ENCODE data around the gene CCDC40. TPM values are rescaled to one million over a fixed set of nuclear protein-coding genes. Genes with fewer than 3 reads are reported as not detected.
"Not testable (repeated sequence)": the region's sequence is repeated elsewhere in the genome, so short reads cannot be mapped to it uniquely, and the experiment has no call there.

CCDC40 gene
- total RNA-seq, 3 donors from 2014 or later = 7.4 to 11.8 (median 11.6) TPM

DNA sequence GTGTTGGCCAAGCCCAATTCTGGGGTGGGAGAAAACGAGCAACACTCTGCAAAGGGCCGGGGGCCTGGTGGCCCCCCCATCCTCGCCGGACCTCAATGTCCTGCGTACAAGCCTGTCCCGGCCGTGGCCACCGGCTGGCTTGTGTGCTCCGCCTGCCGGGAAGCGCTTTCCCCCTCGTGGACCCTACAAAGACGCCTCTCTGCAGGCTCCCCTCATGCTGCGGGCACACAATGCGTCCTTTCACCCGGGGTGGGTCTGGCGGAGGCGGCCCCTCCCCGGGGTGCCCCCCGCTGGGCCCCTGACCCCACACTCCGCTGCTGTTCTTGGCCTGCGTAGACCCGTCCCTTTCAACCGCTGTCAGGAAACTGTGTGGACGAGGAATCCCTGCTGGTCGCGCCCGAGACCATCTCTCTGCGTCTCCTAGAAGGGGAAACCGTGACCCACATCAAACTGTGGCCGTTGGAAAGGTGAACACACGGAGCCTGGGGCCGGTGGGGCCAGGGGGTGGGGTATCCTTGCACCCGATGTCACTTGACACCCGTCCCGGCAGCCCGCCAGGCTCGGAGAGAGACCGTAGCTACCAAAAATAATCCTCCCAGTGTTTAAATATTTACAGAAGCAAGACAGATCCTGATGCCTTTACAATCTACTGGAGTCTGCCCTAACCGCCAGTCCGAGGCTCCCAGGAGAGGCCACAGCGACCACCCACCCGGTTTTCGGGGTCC, 44.4 kb upstream of the CCDC40 start:
- Histone ChIP-seq H3K27ac (peak overlapping the region; percentile 50 to 73), H3K36me3 (no peaks in the 10 kb centered on the region), H3K9me3 (no peaks in the 10 kb centered on the region), H3K27me3 (no peaks in the 10 kb centered on the region), H3K4me1 (peaks cover 4 to 29% of the 10 kb centered on the region in 2 donors), H3K4me3 (peak overlapping the region; percentile 16 to 58 (median 38))
- TF ChIP-seq POLR2A (IDR thresholded peaks at IDR 0.05) (no peak), POLR2AphosphoS5 (IDR thresholded peaks at IDR 0.05) (no peak)
- TF ChIP-seq, protein P1, sequence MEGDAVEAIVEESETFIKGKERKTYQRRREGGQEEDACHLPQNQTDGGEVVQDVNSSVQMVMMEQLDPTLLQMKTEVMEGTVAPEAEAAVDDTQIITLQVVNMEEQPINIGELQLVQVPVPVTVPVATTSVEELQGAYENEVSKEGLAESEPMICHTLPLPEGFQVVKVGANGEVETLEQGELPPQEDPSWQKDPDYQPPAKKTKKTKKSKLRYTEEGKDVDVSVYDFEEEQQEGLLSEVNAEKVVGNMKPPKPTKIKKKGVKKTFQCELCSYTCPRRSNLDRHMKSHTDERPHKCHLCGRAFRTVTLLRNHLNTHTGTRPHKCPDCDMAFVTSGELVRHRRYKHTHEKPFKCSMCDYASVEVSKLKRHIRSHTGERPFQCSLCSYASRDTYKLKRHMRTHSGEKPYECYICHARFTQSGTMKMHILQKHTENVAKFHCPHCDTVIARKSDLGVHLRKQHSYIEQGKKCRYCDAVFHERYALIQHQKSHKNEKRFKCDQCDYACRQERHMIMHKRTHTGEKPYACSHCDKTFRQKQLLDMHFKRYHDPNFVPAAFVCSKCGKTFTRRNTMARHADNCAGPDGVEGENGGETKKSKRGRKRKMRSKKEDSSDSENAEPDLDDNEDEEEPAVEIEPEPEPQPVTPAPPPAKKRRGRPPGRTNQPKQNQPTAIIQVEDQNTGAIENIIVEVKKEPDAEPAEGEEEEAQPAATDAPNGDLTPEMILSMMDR (IDR thresholded peaks at IDR 0.05) = peak in 1 of 3 donors; percentile 10
- intact Hi-C loops (cut with DNase I; ENCODE audit: low total_unique reads) = loop anchor here (5.0 kb wide), 1 partner anchor 530 kb away; no protein-coding TSS in a partner anchor
- peak in 1 of 2 donors; percentile 71 for DNase-seq (ENCODE audit: low spot score in 2 of 2)

DNA sequence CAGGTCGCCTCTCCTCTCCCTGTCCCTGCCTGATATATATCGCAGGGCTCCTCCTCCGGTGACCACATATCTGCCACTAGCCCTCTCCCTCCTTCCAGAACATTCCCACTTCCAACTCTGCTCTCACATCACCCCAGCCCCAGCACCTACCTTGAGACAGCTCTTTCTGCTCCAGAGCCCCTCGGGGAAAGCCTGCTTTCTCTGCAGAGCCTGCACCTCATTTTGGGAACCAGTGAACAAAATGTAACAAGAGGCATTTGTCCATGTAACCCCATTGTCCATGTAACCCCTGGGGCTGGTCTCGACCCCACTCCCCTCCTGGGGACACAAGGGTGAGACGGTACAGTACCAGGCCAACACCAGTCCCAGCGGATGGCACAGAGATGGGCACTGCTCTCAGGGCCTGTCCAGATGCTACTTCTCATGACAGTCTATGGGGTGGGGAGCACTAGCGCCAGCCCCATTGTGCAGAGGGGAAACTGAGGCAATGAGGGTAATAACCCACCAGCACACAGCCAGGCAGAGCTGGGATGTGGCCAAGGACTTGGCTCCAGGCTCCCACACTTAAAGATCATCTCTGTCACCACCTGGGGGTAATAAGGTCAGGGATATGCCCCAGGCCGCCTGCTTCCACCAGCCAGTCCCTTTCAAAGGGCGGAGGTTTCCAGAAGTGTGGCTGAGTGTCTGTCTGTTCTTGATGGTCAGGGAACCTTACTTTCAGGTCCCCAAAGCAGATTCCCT, 43.6 kb upstream of the CCDC40 start:
- Histone ChIP-seq H3K4me3 (peak overlapping the region in 1 of 3 donors; percentile 16), H3K36me3 (no peaks in the 10 kb centered on the region), H3K4me1 (peaks cover 0 to 22% of the 10 kb centered on the region in 2 donors), H3K9me3 (no peaks in the 10 kb centered on the region), H3K27ac (peak overlapping the region; percentile 50 to 73), H3K27me3 (no peaks in the 10 kb centered on the region)
- no peak for DNase-seq (ENCODE audit: low spot score in 2 of 2)
- intact Hi-C loops (cut with DNase I; ENCODE audit: low total_unique reads) = loop anchor here (5.0 kb wide), 1 partner anchor 531 kb away; no protein-coding TSS in a partner anchor
- no peak for TF ChIP-seq POLR2AphosphoS5 (IDR thresholded peaks at IDR 0.05)

DNA sequence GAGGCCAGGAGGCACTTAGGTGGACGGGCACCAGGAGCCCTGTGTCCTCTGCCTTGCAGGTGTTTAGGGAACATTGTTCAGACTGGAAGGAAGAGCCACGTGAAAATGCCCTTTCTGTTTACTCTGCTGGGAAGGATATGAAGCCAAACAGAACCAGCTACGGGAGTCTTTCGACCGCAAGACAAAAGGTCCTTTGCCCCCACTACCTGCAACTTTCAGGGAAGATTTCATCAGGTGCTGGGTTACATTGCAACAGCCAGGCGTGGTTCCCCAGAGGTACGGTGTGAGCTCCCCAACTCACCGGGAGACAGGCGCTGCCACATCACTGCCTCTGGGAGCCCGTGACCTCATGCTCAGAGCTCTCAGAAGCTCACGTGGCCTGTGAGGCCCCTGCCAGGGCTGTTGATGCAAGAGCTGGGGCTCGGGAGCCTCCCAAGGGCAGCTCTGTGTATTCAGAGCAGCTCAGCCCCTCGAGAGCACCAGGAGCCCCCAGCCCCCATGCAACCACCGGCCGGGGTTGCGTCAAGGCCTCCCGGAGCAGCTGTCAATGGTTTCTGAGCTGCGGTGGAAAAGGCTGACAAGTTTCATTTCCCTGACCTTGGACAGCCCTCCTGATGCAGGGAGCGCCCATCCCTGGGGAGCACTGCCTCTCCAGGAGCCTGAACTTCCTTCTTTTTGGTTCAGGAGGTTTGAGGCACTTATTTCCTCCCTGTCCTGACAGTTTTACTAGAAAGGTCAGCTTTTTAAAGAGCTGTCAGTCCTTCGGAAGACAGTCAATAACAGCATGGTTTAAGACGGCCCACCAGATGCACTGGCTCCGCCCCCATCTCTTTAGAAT, 42.8 kb upstream of the CCDC40 start:
- DNase-seq (ENCODE audit: low spot score in 2 of 2) = peak; percentile 80 to 85
- peaks cover 0 to 16% of the 10 kb centered on the region in 2 donors for H3K4me1 ChIP-seq
- H3K27ac ChIP-seq = peak overlapping the region; percentile 50 to 73
- no peak overlapping the region for H3K4me3 ChIP-seq
- no peaks in the 10 kb centered on the region for H3K36me3 ChIP-seq
- H3K27me3 ChIP-seq = no peaks in the 10 kb centered on the region
- intact Hi-C loops (cut with DNase I; ENCODE audit: low total_unique reads) = loop anchor here (5.0 kb wide), 1 partner anchor 531 kb away; no protein-coding TSS in a partner anchor
- peak in 2 of 3 donors; percentile 46 to 54 for TF ChIP-seq POLR2AphosphoS5 (IDR thresholded peaks at IDR 0.05)
- TF ChIP-seq POLR2A (IDR thresholded peaks at IDR 0.05) = no peak
- no peaks in the 10 kb centered on the region for H3K9me3 ChIP-seq

DNA sequence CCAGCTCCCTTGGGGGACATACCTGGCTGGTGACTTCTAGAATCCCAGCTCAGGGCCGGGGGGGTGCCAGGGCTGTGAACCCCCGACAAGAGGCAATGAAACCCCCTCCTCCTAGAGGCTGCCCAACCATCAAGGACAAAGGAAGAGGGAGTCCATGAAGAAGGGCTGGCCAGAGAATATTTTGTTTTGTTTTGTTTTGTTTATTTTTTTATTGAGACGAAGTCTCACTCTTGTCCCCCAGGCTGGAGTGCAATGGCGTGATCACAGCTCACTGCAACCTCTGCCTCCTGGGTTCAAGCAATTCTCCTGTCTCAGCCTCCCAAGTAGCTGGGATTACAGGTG, 42.2 kb upstream of the CCDC40 start:
- H3K36me3 ChIP-seq; DNase-seq (ENCODE audit: low spot score in 2 of 2); H3K4me3 ChIP-seq; H3K27me3 ChIP-seq; H3K9me3 ChIP-seq: not testable (repeated sequence)
- Histone ChIP-seq H3K27ac (peak overlapping the region; percentile 50 to 73), H3K4me1 (peaks cover 0 to 16% of the 10 kb centered on the region in 2 donors)
- intact Hi-C loops (cut with DNase I; ENCODE audit: low total_unique reads) = loop anchor here (5.0 kb wide), 1 partner anchor 532 kb away; no protein-coding TSS in a partner anchor

DNA sequence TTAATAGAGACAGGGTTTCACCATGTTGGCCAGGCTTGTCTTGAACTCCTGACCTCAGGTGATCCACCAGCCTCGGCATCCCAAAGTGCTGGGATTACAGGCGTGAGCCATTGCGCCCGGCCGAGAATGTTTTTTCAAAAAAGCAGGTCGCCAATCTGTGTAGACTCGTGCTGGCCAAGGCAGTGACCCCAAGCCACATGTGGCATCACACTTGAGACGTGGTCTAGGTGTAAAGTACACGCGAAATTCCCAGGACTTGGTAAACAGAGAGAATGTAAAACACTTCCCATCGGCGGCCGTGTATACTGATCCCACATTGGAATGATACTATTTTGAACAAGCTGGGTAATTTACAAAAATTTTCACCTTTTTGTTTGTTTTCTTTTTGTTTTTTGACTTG, 41.8 kb upstream of the CCDC40 start:
- Histone ChIP-seq H3K36me3 (no peaks in the 10 kb centered on the region), H3K4me1 (peaks cover 0 to 16% of the 10 kb centered on the region in 2 donors), H3K4me3 (no peak overlapping the region), H3K9me3 (no peaks in the 10 kb centered on the region), H3K27ac (no peak overlapping the region), H3K27me3 (no peaks in the 10 kb centered on the region)
- TF ChIP-seq POLR2AphosphoS5 (IDR thresholded peaks at IDR 0.05) (no peak), POLR2A (IDR thresholded peaks at IDR 0.05) (no peak)
- TF ChIP-seq, protein P1 (IDR thresholded peaks at IDR 0.05) = no peak
- DNase-seq (ENCODE audit: low spot score in 2 of 2) = no peak
- intact Hi-C loops (cut with DNase I; ENCODE audit: low total_unique reads) = loop anchor here (5.0 kb wide), 1 partner anchor 532 kb away; no protein-coding TSS in a partner anchor

DNA sequence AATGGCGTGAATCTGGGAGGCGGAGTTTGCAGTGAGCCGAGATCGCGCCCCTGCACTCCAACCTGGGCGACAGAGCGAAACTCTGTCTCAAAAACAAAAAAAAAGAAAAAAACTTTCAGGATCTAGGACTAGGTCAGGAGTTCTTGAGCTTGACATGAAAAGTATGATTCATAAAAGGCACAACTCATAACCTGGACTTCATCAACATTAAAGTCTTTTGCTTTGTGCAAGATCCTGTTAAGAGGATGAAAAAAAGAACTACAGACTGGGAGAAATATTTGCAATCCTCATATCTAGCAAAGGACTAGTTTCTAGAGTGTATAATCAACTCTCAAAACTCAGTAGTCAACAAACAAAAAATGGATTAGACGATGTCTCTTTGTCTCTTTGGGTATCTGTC, 40.7 kb upstream of the CCDC40 start:
- intact Hi-C loops (cut with DNase I; ENCODE audit: low total_unique reads) = no loop called here

More for the DNA sequence above, 40.7 kb upstream of the CCDC40 start:
- no peak overlapping the region for H3K27ac ChIP-seq
- TF ChIP-seq, protein P1 (IDR thresholded peaks at IDR 0.05) = no peak
- TF ChIP-seq POLR2A (IDR thresholded peaks at IDR 0.05) (no peak), POLR2AphosphoS5 (IDR thresholded peaks at IDR 0.05) (no peak)
- peaks cover 0 to 16% of the 10 kb centered on the region in 2 donors for H3K4me1 ChIP-seq
- H3K27me3 ChIP-seq = no peaks in the 10 kb centered on the region
- no peak overlapping the region for H3K4me3 ChIP-seq
- H3K9me3 ChIP-seq = no peaks in the 10 kb centered on the region
- no peak for DNase-seq (ENCODE audit: low spot score in 2 of 2)
- no peaks in the 10 kb centered on the region for H3K36me3 ChIP-seq
